HepG2 (cell line): ENCODE data around the gene FBXL13. TPM values are rescaled to one million over a fixed set of nuclear protein-coding genes. Genes with fewer than 3 reads are reported as not detected.

Source experiments
- ARNT2 ChIP-seq: sonication (generic); formaldehyde crosslinking; IDR thresholded peaks from 2 replicates; pipeline ENCODE4 v1.8.0; 2022; ENCODE audit warnings: mild to moderate bottlenecking, low read depth, missing genetic modification reagents, moderate library complexity
- CEBPB ChIP-seq: IDR thresholded peaks from 2 replicates; pipeline ENCODE4 v1.6.1; 2011; ENCODE audit warnings: low read depth, low read length, improper control_type of control experiment, borderline replicate concordance
- EHMT2 ChIP-seq: fragments of 200-600 bp; sonication (generic); IDR thresholded peaks from 2 replicates; pipeline ENCODE4 v1.7.0; 2017; ENCODE audit warnings: antibody characterized with exemption, low read depth, low read length, borderline replicate concordance
- ETV5 ChIP-seq: IDR thresholded peaks from 2 replicates; pipeline ENCODE4 v1.6.1; 2018; ENCODE audit warnings: missing biosample characterization, missing genetic modification reagents, inconsistent platforms, borderline replicate concordance
- FOXP1 ChIP-seq, 2 experiments: fragments of 450-650 bp in 1 of 2; IDR thresholded peaks; 2 replicates each; pipeline ENCODE4 v1.6.1; 2017 to 2018; ENCODE audit warnings: antibody characterized with exemption in 1 of 2
- MAF1 ChIP-seq: sonication (generic); formaldehyde crosslinking; IDR thresholded peaks from 2 replicates; pipeline ENCODE4 v1.5.0; 2020; ENCODE audit warnings: missing genetic modification reagents, borderline replicate concordance
- RBM22 ChIP-seq: fragments of 200-400 bp; formaldehyde crosslinking; optimal IDR thresholded peaks from 2 replicates; pipeline ENCODE3; 2017; ENCODE audit warnings: mild to moderate bottlenecking, low read length, moderate library complexity
- REPIN1 ChIP-seq: sonication (generic); formaldehyde crosslinking; IDR thresholded peaks from 2 replicates; pipeline ENCODE4 v1.8.0; 2022; ENCODE audit warnings: missing genetic modification reagents, low read depth, mild to moderate bottlenecking, borderline replicate concordance
- SNAPC2 ChIP-seq: sonication (generic); formaldehyde crosslinking; IDR thresholded peaks from 2 replicates; pipeline ENCODE4 v1.8.1; 2022; ENCODE audit warnings: mild to moderate bottlenecking, missing genetic modification reagents
- ZBTB20 ChIP-seq: sonication (generic); formaldehyde crosslinking; IDR thresholded peaks from 2 replicates; pipeline ENCODE4 v1.8.1; 2023; ENCODE audit warnings: missing genetic modification reagents, low read depth, mild to moderate bottlenecking, borderline replicate concordance
- ZBTB42 ChIP-seq: sonication (generic); formaldehyde crosslinking; IDR thresholded peaks from 2 replicates; pipeline ENCODE4 v1.5.0; 2020; ENCODE audit warnings: mild to moderate bottlenecking, missing genetic modification reagents
- ZNF274 ChIP-seq: sonication (generic); formaldehyde crosslinking; IDR thresholded peaks from 2 replicates; pipeline ENCODE4 v1.5.1; 2020; ENCODE audit warnings: mild to moderate bottlenecking, missing genetic modification reagents
- ZNF350 ChIP-seq: sonication (generic); formaldehyde crosslinking; IDR thresholded peaks from 2 replicates; pipeline ENCODE4 v1.4.0; 2020; ENCODE audit warnings: mild to moderate bottlenecking, low read depth, missing genetic modification reagents, borderline replicate concordance
- ZNF367 ChIP-seq: sonication (generic); formaldehyde crosslinking; IDR thresholded peaks from 2 replicates; pipeline ENCODE4 v1.4.0; 2020; ENCODE audit warnings: missing genetic modification reagents, borderline replicate concordance
- ZNF451 ChIP-seq: sonication (generic); formaldehyde crosslinking; IDR thresholded peaks from 2 replicates; pipeline ENCODE4 v1.5.0; 2020; ENCODE audit warnings: mild to moderate bottlenecking, missing genetic modification reagents
- ZNF775 ChIP-seq: sonication (generic); formaldehyde crosslinking; IDR thresholded peaks from 2 replicates; pipeline ENCODE4 v1.4.0; 2020; ENCODE audit warnings: missing genetic modification reagents, mild to moderate bottlenecking, moderate library complexity, borderline replicate concordance
- ZNF780A ChIP-seq: sonication (generic); formaldehyde crosslinking; IDR thresholded peaks from 2 replicates; pipeline ENCODE4 v1.8.0; 2022; ENCODE audit warnings: mild to moderate bottlenecking, missing genetic modification reagents, moderate library complexity
- polyA plus RNA-seq, 8 experiments: library from polyadenylated mRNA; depleted of rRNA in 3 of 8; stranded (reverse) in 7 of 8; unstranded in 1 of 8; fragments of >200 nt; fragmentation: Illumina TruSeq in 4 of 8; extraction: Trizol in 4 of 8; gene quantifications; 2 replicates each; pipeline versions ENCODE4 v1.2.1 to v1.2.3, GENCODE V29; 2011 to 2016; ENCODE audit warnings: low read depth in 4 of 8, missing spikeins in 1 of 8, mixed read lengths in 1 of 8; ENCODE audit not compliant: insufficient read depth in 1 of 8
- total RNA-seq, 5 experiments: library from RNA; depleted of rRNA; stranded (reverse); fragments of >200 nt; fragmentation: Illumina TruSeq; extraction: Trizol; gene quantifications; 2 replicates each; pipeline ENCODE4 v1.2.3, GENCODE V29; 2016; ENCODE audit warnings: low read depth in 1 of 5
- TF ChIP-seq, protein P1 (sequence below): IDR thresholded peaks from 2 replicates; pipeline ENCODE4 v1.6.1; 2016; ENCODE audit warnings: missing genetic modification reagents, missing compliant biosample characterization
- TF ChIP-seq, protein P2 (sequence below): sonication (generic); formaldehyde crosslinking; IDR thresholded peaks from 2 replicates; pipeline ENCODE4 v1.5.0; 2020; ENCODE audit warnings: mild to moderate bottlenecking, missing genetic modification reagents, borderline replicate concordance

The FBXL13 gene
- total and polyA plus RNA-seq, 2 of the 13 experiments (the other 11 are each of a cell fraction or from before 2014, with no cell fraction given), result 0.24 to 0.77 TPM

DNA sequence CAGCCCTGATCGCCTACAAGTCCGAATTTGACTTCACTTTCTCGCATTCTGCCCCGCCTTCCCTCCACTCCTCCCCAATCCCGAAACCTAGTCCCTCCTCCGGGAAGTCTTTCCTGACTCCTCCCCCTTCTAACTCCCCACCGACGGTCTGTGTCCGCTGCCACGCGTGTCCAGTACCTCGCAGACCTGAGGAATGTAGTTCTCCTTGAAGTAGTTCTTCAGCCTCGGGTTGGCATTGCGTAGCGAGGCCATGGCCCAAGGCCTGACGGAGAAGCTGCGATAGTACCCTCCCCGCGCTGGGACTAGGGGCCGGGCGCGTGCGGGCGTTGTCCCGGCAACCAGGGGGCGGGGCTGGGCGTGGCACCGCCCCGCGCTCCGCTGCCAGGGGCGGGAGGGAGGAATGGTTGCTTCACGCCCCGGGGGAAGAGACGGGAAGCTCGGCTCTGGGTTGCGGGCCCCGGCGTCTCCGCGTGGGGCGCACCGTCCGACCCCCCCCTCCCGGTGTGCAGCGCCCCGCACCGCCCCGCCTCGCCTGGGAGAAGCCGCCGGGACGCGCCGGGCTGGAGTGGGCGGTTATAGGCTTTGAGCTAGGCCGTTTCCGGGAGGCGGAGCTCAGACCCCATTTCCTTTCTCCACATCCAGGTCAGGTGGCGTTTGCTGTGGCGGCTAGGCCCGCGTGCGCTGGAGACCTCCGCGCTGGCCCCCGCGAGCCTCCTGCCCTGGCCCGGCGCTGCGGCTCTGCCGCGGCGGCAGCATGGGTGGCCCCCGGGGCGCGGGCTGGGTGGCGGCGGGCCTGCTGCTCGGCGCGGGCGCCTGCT lies at the start of gene FBXL13, which contains the start of gene ARMC10 (continued):
- 0 out of 2 replicates have a peak, but pooled peaks have one; percentile 63 for TF ChIP-seq ZNF780A (CRISPR knock-in tag)
- peak; percentile 0; the same call in 1 of the 2 replicates for TF ChIP-seq ZNF367 (CRISPR knock-in tag)
- no peak for TF ChIP-seq ZNF775 (CRISPR knock-in tag)
- TF ChIP-seq SNAPC2 (CRISPR knock-in tag), result 0 out of 2 replicates have a peak, but pooled peaks have one; percentile 37
- peak; percentile 90; the same call in 1 of the 2 replicates for TF ChIP-seq REPIN1 (CRISPR knock-in tag)
- TF ChIP-seq, protein P1, sequence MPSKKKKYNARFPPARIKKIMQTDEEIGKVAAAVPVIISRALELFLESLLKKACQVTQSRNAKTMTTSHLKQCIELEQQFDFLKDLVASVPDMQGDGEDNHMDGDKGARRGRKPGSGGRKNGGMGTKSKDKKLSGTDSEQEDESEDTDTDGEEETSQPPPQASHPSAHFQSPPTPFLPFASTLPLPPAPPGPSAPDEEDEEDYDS (CRISPR knock-in tag), result peak; percentile 67
- TF ChIP-seq MAF1 (CRISPR knock-in tag), result no peak
- no peak for TF ChIP-seq FOXP1 (IDR thresholded peaks at IDR 0.05)
- no peak for TF ChIP-seq FOXP1 (CRISPR knock-in tag; IDR thresholded peaks at IDR 0.05)
- TF ChIP-seq ZNF274 (CRISPR knock-in tag), result no peak
- TF ChIP-seq ARNT2, result no peak
- no peak; the same call in 1 of the 2 replicates for TF ChIP-seq ZNF451
- peak; percentile 57; the same call in 1 of the 2 replicates for TF ChIP-seq ZNF350
- TF ChIP-seq, protein P2, sequence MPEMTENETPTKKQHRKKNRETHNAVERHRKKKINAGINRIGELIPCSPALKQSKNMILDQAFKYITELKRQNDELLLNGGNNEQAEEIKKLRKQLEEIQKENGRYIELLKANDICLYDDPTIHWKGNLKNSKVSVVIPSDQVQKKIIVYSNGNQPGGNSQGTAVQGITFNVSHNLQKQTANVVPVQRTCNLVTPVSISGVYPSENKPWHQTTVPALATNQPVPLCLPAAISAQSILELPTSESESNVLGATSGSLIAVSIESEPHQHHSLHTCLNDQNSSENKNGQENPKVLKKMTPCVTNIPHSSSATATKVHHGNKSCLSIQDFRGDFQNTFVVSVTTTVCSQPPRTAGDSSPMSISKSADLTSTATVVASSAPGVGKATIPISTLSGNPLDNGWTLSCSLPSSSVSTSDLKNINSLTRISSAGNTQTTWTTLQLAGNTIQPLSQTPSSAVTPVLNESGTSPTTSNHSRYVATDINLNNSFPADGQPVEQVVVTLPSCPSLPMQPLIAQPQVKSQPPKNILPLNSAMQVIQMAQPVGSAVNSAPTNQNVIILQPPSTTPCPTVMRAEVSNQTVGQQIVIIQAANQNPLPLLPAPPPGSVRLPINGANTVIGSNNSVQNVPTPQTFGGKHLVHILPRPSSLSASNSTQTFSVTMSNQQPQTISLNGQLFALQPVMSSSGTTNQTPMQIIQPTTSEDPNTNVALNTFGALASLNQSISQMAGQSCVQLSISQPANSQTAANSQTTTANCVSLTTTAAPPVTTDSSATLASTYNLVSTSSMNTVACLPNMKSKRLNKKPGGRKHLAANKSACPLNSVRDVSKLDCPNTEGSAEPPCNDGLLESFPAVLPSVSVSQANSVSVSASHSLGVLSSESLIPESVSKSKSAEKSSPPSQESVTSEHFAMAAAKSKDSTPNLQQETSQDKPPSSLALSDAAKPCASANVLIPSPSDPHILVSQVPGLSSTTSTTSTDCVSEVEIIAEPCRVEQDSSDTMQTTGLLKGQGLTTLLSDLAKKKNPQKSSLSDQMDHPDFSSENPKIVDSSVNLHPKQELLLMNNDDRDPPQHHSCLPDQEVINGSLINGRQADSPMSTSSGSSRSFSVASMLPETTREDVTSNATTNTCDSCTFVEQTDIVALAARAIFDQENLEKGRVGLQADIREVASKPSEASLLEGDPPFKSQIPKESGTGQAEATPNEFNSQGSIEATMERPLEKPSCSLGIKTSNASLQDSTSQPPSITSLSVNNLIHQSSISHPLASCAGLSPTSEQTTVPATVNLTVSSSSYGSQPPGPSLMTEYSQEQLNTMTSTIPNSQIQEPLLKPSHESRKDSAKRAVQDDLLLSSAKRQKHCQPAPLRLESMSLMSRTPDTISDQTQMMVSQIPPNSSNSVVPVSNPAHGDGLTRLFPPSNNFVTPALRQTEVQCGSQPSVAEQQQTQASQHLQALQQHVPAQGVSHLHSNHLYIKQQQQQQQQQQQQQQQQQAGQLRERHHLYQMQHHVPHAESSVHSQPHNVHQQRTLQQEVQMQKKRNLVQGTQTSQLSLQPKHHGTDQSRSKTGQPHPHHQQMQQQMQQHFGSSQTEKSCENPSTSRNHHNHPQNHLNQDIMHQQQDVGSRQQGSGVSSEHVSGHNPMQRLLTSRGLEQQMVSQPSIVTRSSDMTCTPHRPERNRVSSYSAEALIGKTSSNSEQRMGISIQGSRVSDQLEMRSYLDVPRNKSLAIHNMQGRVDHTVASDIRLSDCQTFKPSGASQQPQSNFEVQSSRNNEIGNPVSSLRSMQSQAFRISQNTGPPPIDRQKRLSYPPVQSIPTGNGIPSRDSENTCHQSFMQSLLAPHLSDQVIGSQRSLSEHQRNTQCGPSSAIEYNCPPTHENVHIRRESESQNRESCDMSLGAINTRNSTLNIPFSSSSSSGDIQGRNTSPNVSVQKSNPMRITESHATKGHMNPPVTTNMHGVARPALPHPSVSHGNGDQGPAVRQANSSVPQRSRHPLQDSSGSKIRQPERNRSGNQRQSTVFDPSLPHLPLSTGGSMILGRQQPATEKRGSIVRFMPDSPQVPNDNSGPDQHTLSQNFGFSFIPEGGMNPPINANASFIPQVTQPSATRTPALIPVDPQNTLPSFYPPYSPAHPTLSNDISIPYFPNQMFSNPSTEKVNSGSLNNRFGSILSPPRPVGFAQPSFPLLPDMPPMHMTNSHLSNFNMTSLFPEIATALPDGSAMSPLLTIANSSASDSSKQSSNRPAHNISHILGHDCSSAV (CRISPR knock-in tag), result no peak
- TF ChIP-seq ZBTB42 (CRISPR knock-in tag), result no peak
- no peak for TF ChIP-seq EHMT2
- TF ChIP-seq ZBTB20 (CRISPR knock-in tag), result no peak
- TF ChIP-seq CEBPB, result peak; percentile 92
- peak; percentile 62; the same call in 1 of the 2 replicates for TF ChIP-seq ETV5 (CRISPR knock-in tag)
- peak; percentile 88 for TF ChIP-seq RBM22
